GM18861 (cell line): ENCODE measurements around the gene DPY19L3.
"Not testable (repeated sequence)": the region's sequence is repeated elsewhere in the genome, so short reads cannot be mapped to it uniquely, and the experiment has no call there.

Experiments
- ATAC-seq: cut with Tn5 transposase; IDR thresholded peaks from one replicate; pipeline ENCODE4 v1.9.1; 2021; ENCODE audit not compliant: unreplicated experiment

The DPY19L3 gene

GRCh38 chr19:32405431-32406160 lies at the start of gene DPY19L3:
Gene DPY19L3, plus strand, starts transcription at chr19:32405770. Its CDS starts 2,484 bp downstream, at chr19:32408254.
- peak; percentile 85 for ATAC-seq

- no peak for ATAC-seq
These were observed 47.9 kb upstream of the DPY19L3 start for GRCh38 chr19:32357720-32358119.

GRCh38 chr19:32358321-32358720 lies 47.2 kb upstream of the DPY19L3 start:
- no peak for ATAC-seq

- ATAC-seq = no peak
These were observed 46.0 kb upstream of the DPY19L3 start for GRCh38 chr19:32359581-32359980.

GRCh38 chr19:32361574-32362317 lies 43.8 kb upstream of the DPY19L3 start:
- no peak for ATAC-seq

GRCh38 chr19:32362318-32362691 lies 43.3 kb upstream of the DPY19L3 start:
- ATAC-seq = no peak

GRCh38 chr19:32363175-32363574 lies 42.4 kb upstream of the DPY19L3 start:
- no peak for ATAC-seq

- ATAC-seq = no peak
These were observed 41.9 kb upstream of the DPY19L3 start for GRCh38 chr19:32363632-32364031.

GRCh38 chr19:32364040-32364439 lies 41.5 kb upstream of the DPY19L3 start:
- no peak for ATAC-seq

GRCh38 chr19:32367063-32367462 lies 38.5 kb upstream of the DPY19L3 start:
- no peak for ATAC-seq

- no peak for ATAC-seq
These were observed 37.5 kb upstream of the DPY19L3 start for GRCh38 chr19:32367948-32368536.

GRCh38 chr19:32368787-32369186 lies 36.8 kb upstream of the DPY19L3 start:
- ATAC-seq = no peak

GRCh38 chr19:32372726-32373517 lies 32.6 kb upstream of the DPY19L3 start:
- no peak for ATAC-seq

- no peak for ATAC-seq
These were observed 31.8 kb upstream of the DPY19L3 start for GRCh38 chr19:32373585-32374295.

GRCh38 chr19:32374362-32374761 lies 31.2 kb upstream of the DPY19L3 start:
- ATAC-seq = not testable (repeated sequence)

- not testable (repeated sequence) for ATAC-seq
These were observed 28.5 kb upstream of the DPY19L3 start for GRCh38 chr19:32377088-32377487.

GRCh38 chr19:32380269-32380668 lies 25.3 kb upstream of the DPY19L3 start:
- ATAC-seq = no peak

GRCh38 chr19:32387701-32388392 lies 17.7 kb upstream of the DPY19L3 start:
- ATAC-seq = no peak

- ATAC-seq = no peak
These were observed 17.1 kb upstream of the DPY19L3 start for GRCh38 chr19:32388393-32388855.

- ATAC-seq = no peak
These were observed 12.7 kb upstream of the DPY19L3 start for GRCh38 chr19:32392901-32393300.
